ENCODE results near the gene PNKP.

Gene PNKP

GRCh38 chr19:49857838-49858087 lies 9.6 kb downstream of the PNKP start:
- no peak for DNase-seq (ENCODE audit: extremely low spot score)
- ChIA-PET POLR2A (interaction anchor here (0.9 to 1.6 kb wide), 2 partner anchors 11 to 53 kb away, joined by 4 to 10 read pairs; no protein-coding TSS in a partner anchor), CTCF (no interaction called here)
- TF ChIP-seq ARNT (IDR thresholded peaks at IDR 0.05) = no peak
- no peak for TF ChIP-seq CTBP1 (IDR thresholded peaks at IDR 0.05; ENCODE audit: borderline replicate concordance)
- no peak for TF ChIP-seq BHLHE40 (IDR thresholded peaks at IDR 0.05; ENCODE audit: borderline replicate concordance)
- no peak for TF ChIP-seq SP1 (IDR thresholded peaks at IDR 0.05)
- TF ChIP-seq PKNOX1 (IDR thresholded peaks at IDR 0.05) = no peak
- TF ChIP-seq FOXA1 (IDR thresholded peaks at IDR 0.05) = no peak
- TF ChIP-seq TARDBP (IDR thresholded peaks at IDR 0.05) = no peak
- no peak for TF ChIP-seq SUZ12 (IDR thresholded peaks at IDR 0.05)
- no peak for TF ChIP-seq ELF4 (IDR thresholded peaks at IDR 0.05)
- no peak for TF ChIP-seq LEF1 (IDR thresholded peaks at IDR 0.05; ENCODE audit: borderline replicate concordance)
- TF ChIP-seq FOXK2 (IDR thresholded peaks at IDR 0.05) = no peak

GRCh38 chr19:49857061-49857837 lies 10.1 kb downstream of the PNKP start:
- POLR2A ChIA-PET = interaction anchor here (0.9 to 1.6 kb wide), 3 partner anchors 8 to 52 kb away, joined by 4 to 10 read pairs (median 5); no protein-coding TSS in a partner anchor
- CTCF ChIA-PET = no interaction called here
- TF ChIP-seq PKNOX1 (IDR thresholded peaks at IDR 0.05) (no peak), BHLHE40 (IDR thresholded peaks at IDR 0.05; ENCODE audit: borderline replicate concordance) (no peak), NFRKB (IDR thresholded peaks at IDR 0.05) (no peak), CTBP1 (IDR thresholded peaks at IDR 0.05; ENCODE audit: borderline replicate concordance) (no peak), ARNT (IDR thresholded peaks at IDR 0.05) (no peak), HDGF (IDR thresholded peaks at IDR 0.05; ENCODE audit: borderline replicate concordance) (no peak)
- DNase-seq (ENCODE audit: extremely low spot score) = no peak

GRCh38 chr19:49856574-49857021 lies 10.8 kb downstream of the PNKP start:
- ChIA-PET POLR2A (interaction anchor here (1.1 to 1.6 kb wide), 2 partner anchors 9 to 19 kb away, joined by 3 to 5 read pairs; no protein-coding TSS in a partner anchor), CTCF (no interaction called here)
- no peak for DNase-seq (ENCODE audit: extremely low spot score)
- TF ChIP-seq FOXM1 (IDR thresholded peaks at IDR 0.05; ENCODE audit: borderline replicate concordance) = no peak

GRCh38 chr19:49855676-49856573 lies 11.5 kb downstream of the PNKP start:
- no peak for TF ChIP-seq L3MBTL2 (conservative IDR thresholded peaks at IDR 0.05)
- TF ChIP-seq FOXM1 (IDR thresholded peaks at IDR 0.05; ENCODE audit: borderline replicate concordance) = no peak
- no peak for TF ChIP-seq TARDBP (IDR thresholded peaks at IDR 0.05)
- no peak; the same call in 1 of the 2 replicates for TF ChIP-seq ELF4 (IDR thresholded peaks at IDR 0.05)
- TF ChIP-seq ZNF384 (IDR thresholded peaks at IDR 0.05) = no peak
- no peak for TF ChIP-seq PKNOX1 (IDR thresholded peaks at IDR 0.05)
- ChIA-PET POLR2A (interaction anchor here (1.0 to 1.6 kb wide), 3 partner anchors 9 to 20 kb away, joined by 3 to 5 read pairs (median 4); no protein-coding TSS in a partner anchor), CTCF (no interaction called here)
- no peak for DNase-seq (ENCODE audit: extremely low spot score)

- CTCF ChIA-PET = no interaction called here
Observed at GRCh38 chr19:49855277-49855675, 12.1 kb downstream of the PNKP start.

More at GRCh38 chr19:49855277-49855675, 12.1 kb downstream of the PNKP start:
- POLR2A ChIA-PET = interaction anchor here (1.0 to 5.2 kb wide), 3 partner anchors 10 to 14 kb away, joined by 4 to 69 read pairs (median 5); partner anchors contain the start of gene PNKP
- no peak for DNase-seq (ENCODE audit: extremely low spot score)
- TF ChIP-seq CTBP1 (IDR thresholded peaks at IDR 0.05; ENCODE audit: borderline replicate concordance) (no peak), FOXM1 (IDR thresholded peaks at IDR 0.05; ENCODE audit: borderline replicate concordance) (no peak), ZNF384 (IDR thresholded peaks at IDR 0.05) (no peak), SP1 (IDR thresholded peaks at IDR 0.05) (no peak), ELF4 (IDR thresholded peaks at IDR 0.05) (no peak), L3MBTL2 (conservative IDR thresholded peaks at IDR 0.05) (no peak), HDGF (IDR thresholded peaks at IDR 0.05; ENCODE audit: borderline replicate concordance) (no peak), ARNT (IDR thresholded peaks at IDR 0.05) (no peak), FOXA1 (IDR thresholded peaks at IDR 0.05) (no peak), FOXK2 (IDR thresholded peaks at IDR 0.05) (no peak), TARDBP (IDR thresholded peaks at IDR 0.05) (no peak), PKNOX1 (IDR thresholded peaks at IDR 0.05) (no peak), SUZ12 (IDR thresholded peaks at IDR 0.05) (no peak), LEF1 (IDR thresholded peaks at IDR 0.05; ENCODE audit: borderline replicate concordance) (no peak), BHLHE40 (IDR thresholded peaks at IDR 0.05; ENCODE audit: borderline replicate concordance) (no peak), NFRKB (IDR thresholded peaks at IDR 0.05) (no peak)

Data from HEK293T (cell line).